Hepatocyte (in vitro differentiated cells): ENCODE results near the gene ZFP36L2. TPM values are rescaled to one million over a fixed set of nuclear protein-coding genes. Genes with fewer than 3 reads are reported as not detected.

Experiments
- DNase-seq: peaks from one replicate; pipeline ENCODE4 v3.0.0-alpha.2; 2016; ENCODE audit warnings: low spot score
- H2AFZ ChIP-seq: fragments of 200-600 bp; sonication (generic); 2 replicates; pipeline ENCODE4 v1.6.0; 2016; ENCODE audit warnings: antibody characterized with exemption, mild to moderate bottlenecking
- H3K27ac ChIP-seq: fragments of 200-600 bp; sonication (generic); 2 replicates; pipeline ENCODE4 v1.5.1; 2016; ENCODE audit warnings: mild to moderate bottlenecking
- H3K27me3 ChIP-seq: fragments of 200-600 bp; sonication (generic); 2 replicates; pipeline ENCODE4 v1.6.1; 2016
- H3K36me3 ChIP-seq: fragments of 200-600 bp; sonication (generic); replicated peaks from 2 replicates; pipeline ENCODE4 v1.5.1; 2016; ENCODE audit warnings: low read depth; ENCODE audit not compliant: insufficient read depth
- H3K4me1 ChIP-seq: fragments of 200-600 bp; sonication (generic); 2 replicates; pipeline ENCODE4 v1.5.1; 2016; ENCODE audit warnings: mild to moderate bottlenecking, moderate library complexity; ENCODE audit not compliant: insufficient read depth
- H3K4me2 ChIP-seq: fragments of 200-600 bp; sonication (generic); 2 replicates; pipeline ENCODE4 v1.6.0; 2016
- H3K4me3 ChIP-seq: fragments of 200-600 bp; sonication (generic); 2 replicates; pipeline ENCODE4 v1.5.1; 2016; ENCODE audit warnings: mild to moderate bottlenecking
- H3K79me2 ChIP-seq: fragments of 200-600 bp; sonication (generic); 2 replicates; pipeline ENCODE4 v1.6.0; 2017; ENCODE audit warnings: mild to moderate bottlenecking
- H3K9me2 ChIP-seq: fragments of 200-600 bp; sonication (generic); replicated peaks from 2 replicates; pipeline ENCODE4 v1.6.0; 2017; ENCODE audit warnings: mild to moderate bottlenecking; ENCODE audit not compliant: insufficient read depth
- H3K9me3 ChIP-seq: fragments of 200-600 bp; sonication (generic); 2 replicates; pipeline ENCODE4 v1.5.1; 2016; ENCODE audit warnings: low read depth, mild to moderate bottlenecking
- H4K20me1 ChIP-seq: fragments of 200-600 bp; sonication (generic); 2 replicates; pipeline ENCODE4 v1.6.0; 2016; ENCODE audit warnings: mild to moderate bottlenecking; ENCODE audit not compliant: insufficient read depth, poor library complexity, severe bottlenecking
- EZH2 ChIP-seq: fragments of 200-600 bp; sonication (generic); IDR thresholded peaks from 2 replicates; pipeline ENCODE4 v1.6.1; 2016; ENCODE audit warnings: antibody characterized with exemption, mild to moderate bottlenecking, borderline replicate concordance
- EZH2phosphoT487 ChIP-seq: fragments of 200-600 bp; sonication (generic); IDR thresholded peaks from one replicate; pipeline ENCODE4 v1.6.1; 2018; ENCODE audit warnings: antibody characterized with exemption, mild to moderate bottlenecking, low read depth, moderate library complexity; ENCODE audit not compliant: unreplicated experiment, severe bottlenecking
- whole genome bisulfite sequencing: methylation state at CpG from one replicate; pipeline ENCODE4 v1.1.6; 2016; ENCODE audit warnings: low lambda C conversion rate; ENCODE audit errors: missing lambda C conversion rate; 5-methylcytosine and 5-hydroxymethylcytosine counted together
- polyA plus RNA-seq: library from polyadenylated mRNA; unstranded; fragments of >200 nt; fragmentation: Nextera tagmentation; extraction: Ambion mirVana; gene quantifications from 2 replicates; pipeline ENCODE4 v1.2.1, GENCODE V29; 2016
- total RNA-seq: library from RNA; depleted of rRNA; stranded (reverse); fragments of >200 nt; gene quantifications from 2 replicates; pipeline ENCODE4 v1.2.3, GENCODE V29; 2014
- TF ChIP-seq, protein P1 (sequence below): fragments of 200-600 bp; sonication (generic); IDR thresholded peaks from 2 replicates; pipeline ENCODE4 v1.5.1; 2016; ENCODE audit warnings: antibody characterized with exemption, mild to moderate bottlenecking; ENCODE audit not compliant: poor library complexity

Gene ZFP36L2
- total and polyA plus RNA-seq, 2 experiments from 2014 or later, result 85.1 to 285 TPM

DNA sequence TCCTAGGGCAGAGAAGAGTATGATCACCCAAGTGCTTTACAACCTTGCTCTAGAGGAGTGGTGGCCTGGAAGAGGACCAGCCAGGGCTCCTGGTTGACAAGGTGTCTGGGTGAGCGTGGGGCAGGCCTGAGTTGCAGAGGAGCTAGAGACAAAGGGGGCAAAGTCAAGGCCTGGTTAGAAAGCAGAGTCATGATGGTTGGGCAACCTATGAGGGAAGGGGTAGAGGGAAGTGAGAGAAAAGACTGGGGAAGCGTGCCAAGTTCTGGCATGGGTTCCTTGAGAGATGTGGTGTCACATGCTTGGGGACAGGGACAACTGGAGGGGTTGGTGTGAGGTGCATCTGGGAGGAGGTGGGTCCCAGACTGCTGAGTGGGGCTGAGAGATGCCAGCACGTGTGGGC lies 13.5 kb downstream of the ZFP36L2 start:
- no peak overlapping the region for H3K4me3 ChIP-seq
- no peaks in the 10 kb centered on the region for H3K27me3 ChIP-seq
- TF ChIP-seq EZH2, result no peak
- TF ChIP-seq EZH2phosphoT487, result no peak
- TF ChIP-seq, protein P1, sequence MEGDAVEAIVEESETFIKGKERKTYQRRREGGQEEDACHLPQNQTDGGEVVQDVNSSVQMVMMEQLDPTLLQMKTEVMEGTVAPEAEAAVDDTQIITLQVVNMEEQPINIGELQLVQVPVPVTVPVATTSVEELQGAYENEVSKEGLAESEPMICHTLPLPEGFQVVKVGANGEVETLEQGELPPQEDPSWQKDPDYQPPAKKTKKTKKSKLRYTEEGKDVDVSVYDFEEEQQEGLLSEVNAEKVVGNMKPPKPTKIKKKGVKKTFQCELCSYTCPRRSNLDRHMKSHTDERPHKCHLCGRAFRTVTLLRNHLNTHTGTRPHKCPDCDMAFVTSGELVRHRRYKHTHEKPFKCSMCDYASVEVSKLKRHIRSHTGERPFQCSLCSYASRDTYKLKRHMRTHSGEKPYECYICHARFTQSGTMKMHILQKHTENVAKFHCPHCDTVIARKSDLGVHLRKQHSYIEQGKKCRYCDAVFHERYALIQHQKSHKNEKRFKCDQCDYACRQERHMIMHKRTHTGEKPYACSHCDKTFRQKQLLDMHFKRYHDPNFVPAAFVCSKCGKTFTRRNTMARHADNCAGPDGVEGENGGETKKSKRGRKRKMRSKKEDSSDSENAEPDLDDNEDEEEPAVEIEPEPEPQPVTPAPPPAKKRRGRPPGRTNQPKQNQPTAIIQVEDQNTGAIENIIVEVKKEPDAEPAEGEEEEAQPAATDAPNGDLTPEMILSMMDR, result no peak
- peaks cover 6% of the 10 kb centered on the region for H3K79me2 ChIP-seq
- no peak overlapping the region for H3K27ac ChIP-seq
- no peak overlapping the region for H2AFZ ChIP-seq
- peaks cover 19% of the 10 kb centered on the region for H3K4me1 ChIP-seq
- DNase-seq, result no peak
- 82% methylated on average over 3 of the region's 3 CpGs for WGBS
- no peak overlapping the region for H3K4me2 ChIP-seq
- no peaks in the 10 kb centered on the region for H3K9me2 ChIP-seq
- H4K20me1 ChIP-seq, result no peaks in the 10 kb centered on the region
- H3K9me3 ChIP-seq, result no peaks in the 10 kb centered on the region
- H3K36me3 ChIP-seq, result no peaks in the 10 kb centered on the region

DNA sequence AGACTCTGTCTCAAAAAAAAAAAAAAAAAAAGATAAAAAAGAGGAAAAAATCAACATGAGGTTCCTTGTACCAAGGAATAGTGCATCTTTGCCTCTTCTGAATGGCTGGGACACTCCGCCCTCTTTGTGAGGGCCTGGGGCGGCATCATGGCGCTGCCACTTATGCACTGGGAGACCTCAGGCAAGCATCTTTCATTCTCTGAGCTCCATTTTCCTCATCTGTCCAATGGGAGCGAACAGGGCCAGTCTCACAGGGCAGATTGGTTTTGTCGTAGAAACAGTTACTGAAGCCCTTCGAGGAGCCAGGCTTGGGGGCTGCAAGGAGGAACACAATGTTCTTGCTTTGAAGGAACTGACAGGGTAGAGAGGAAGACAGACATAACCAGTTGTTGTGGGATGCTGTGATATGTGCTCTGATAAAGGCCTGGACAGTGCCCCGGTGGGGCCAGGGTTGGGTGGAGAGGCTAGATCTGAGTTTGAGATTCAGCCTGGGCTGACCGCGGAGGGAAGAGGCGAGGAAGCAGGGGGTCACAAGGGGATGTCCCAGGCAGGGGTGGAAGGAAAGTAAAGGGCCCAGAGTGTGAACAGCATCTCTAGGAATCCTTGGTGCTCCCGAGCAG lies 14.1 kb downstream of the ZFP36L2 start:
- TF ChIP-seq EZH2phosphoT487 (no peak), EZH2 (no peak)
- TF ChIP-seq, protein P1, result no peak
- no peak overlapping the region for H3K27ac ChIP-seq

DNA sequence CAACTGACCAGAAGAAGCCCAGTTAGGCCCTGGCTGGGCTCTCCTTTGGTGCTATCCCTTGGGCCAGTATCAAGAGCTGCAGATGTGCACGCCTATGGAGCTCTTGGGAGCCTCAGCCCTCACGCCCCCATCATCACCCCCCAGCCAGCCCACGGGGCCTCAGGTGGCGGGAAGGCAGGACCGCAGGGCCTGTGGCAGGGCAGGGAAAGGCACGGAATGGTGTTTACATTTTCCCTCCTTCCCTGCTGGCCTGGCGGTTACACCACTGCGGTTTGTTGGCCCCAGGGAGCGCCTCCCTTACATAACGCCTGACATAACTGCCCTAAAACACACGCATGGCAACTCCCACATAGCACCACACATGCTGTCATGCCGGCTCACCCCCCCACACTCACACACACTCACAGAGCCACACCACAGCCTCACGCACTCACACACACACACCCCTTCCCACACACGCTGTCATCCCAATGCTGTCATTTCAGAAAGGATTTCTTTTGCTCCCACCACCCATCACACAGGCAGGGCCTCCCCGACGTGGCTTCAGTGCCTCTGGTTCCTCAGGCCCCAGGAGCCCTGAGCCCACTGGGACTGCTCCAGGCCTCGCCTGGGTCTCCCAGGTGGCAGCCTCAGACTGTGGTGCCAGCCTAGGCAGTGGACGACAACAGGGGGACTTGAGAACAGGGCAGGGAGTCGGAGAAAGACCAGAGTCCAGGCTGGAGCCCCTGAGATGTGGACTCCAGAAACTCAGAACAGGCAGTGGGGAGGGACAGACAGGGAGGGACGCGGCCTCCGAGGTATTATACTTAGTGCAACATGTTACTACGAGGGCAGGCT lies 15.7 kb downstream of the ZFP36L2 start:
- Histone ChIP-seq H3K79me2 (no peaks in the 10 kb centered on the region), H3K4me2 (no peak overlapping the region), H2AFZ (no peak overlapping the region), H3K27me3 (no peaks in the 10 kb centered on the region), H3K4me3 (no peak overlapping the region), H3K9me2 (no peaks in the 10 kb centered on the region), H3K9me3 (no peaks in the 10 kb centered on the region), H4K20me1 (no peaks in the 10 kb centered on the region), H3K36me3 (no peaks in the 10 kb centered on the region), H3K27ac (peak overlapping the region; percentile 84), H3K4me1 (peaks cover 12% of the 10 kb centered on the region)
- DNase-seq, result peak; percentile 80
- 64% methylated on average over 23 of the region's 23 CpGs for WGBS
- TF ChIP-seq EZH2phosphoT487, result no peak

More for the DNA sequence above, 14.1 kb downstream of the ZFP36L2 start:
- Histone ChIP-seq H3K4me1 (peaks cover 13% of the 10 kb centered on the region), H3K9me2 (no peaks in the 10 kb centered on the region), H3K79me2 (peaks cover 6% of the 10 kb centered on the region), H3K27me3 (no peaks in the 10 kb centered on the region), H3K9me3 (no peaks in the 10 kb centered on the region), H3K4me3 (no peak overlapping the region), H4K20me1 (no peaks in the 10 kb centered on the region), H3K36me3 (no peaks in the 10 kb centered on the region), H2AFZ (no peak overlapping the region), H3K4me2 (no peak overlapping the region)
- DNase-seq, result no peak
- WGBS, result 93% methylated on average over 11 of the region's 11 CpGs

DNA sequence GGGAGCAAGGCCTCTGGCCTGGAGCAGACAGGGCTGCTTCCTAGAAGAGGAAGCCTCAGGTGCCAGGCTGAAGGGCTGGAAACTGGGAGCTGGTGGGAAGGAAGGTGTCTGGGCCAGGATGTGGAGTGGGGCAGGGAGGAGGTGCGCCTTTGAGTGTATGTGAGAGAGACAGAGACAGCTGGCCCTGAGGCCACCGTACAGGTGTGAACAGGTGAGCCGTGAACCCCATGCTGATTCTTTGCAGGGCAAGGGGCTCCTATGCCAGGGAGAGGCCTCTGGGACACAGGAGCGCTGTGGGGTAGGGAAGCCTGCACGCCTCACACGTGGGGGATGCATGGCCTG lies 16.3 kb downstream of the ZFP36L2 start:
- Histone ChIP-seq H3K79me2 (no peaks in the 10 kb centered on the region), H2AFZ (no peak overlapping the region), H3K36me3 (no peaks in the 10 kb centered on the region), H3K27me3 (no peaks in the 10 kb centered on the region), H4K20me1 (no peaks in the 10 kb centered on the region), H3K4me2 (no peak overlapping the region), H3K4me3 (no peak overlapping the region), H3K27ac (peak overlapping the region; percentile 47), H3K9me2 (no peaks in the 10 kb centered on the region), H3K4me1 (peaks cover 12% of the 10 kb centered on the region), H3K9me3 (no peaks in the 10 kb centered on the region)
- 86% methylated on average over 6 of the region's 6 CpGs for WGBS
- TF ChIP-seq EZH2 (no peak), EZH2phosphoT487 (no peak)
- TF ChIP-seq, protein P1, result no peak
- no peak for DNase-seq
